Measurements from ENCODE around the gene ROBO2.

Gene ROBO2

GRCh38 chr3:77414881-77415280, 375.0 kb downstream of the ROBO2 start:
- no peak for DNase-seq (ENCODE audit: low read depth)

- DNase-seq (ENCODE audit: low read depth), result no peak
Observed at GRCh38 chr3:77420336-77420735, 380.4 kb downstream of the ROBO2 start.

GRCh38 chr3:77421916-77422315, 382.0 kb downstream of the ROBO2 start:
- no peak for DNase-seq (ENCODE audit: low read depth)

- no peak for DNase-seq (ENCODE audit: low read depth)
Observed at GRCh38 chr3:77426531-77426930, 386.6 kb downstream of the ROBO2 start.

- no peak for DNase-seq (ENCODE audit: low read depth)
Observed at GRCh38 chr3:77427528-77427927, 387.6 kb downstream of the ROBO2 start.

GRCh38 chr3:77436908-77437307, 397.0 kb downstream of the ROBO2 start:
- DNase-seq (ENCODE audit: low read depth), result no peak

GRCh38 chr3:77446084-77446483, 406.2 kb downstream of the ROBO2 start:
- DNase-seq (ENCODE audit: low read depth), result no peak

- no peak for DNase-seq (ENCODE audit: low read depth)
Observed at GRCh38 chr3:77446761-77447160, 406.9 kb downstream of the ROBO2 start.

- no peak for DNase-seq (ENCODE audit: low read depth)
Observed at GRCh38 chr3:77449459-77450350, 409.8 kb downstream of the ROBO2 start.

GRCh38 chr3:77456431-77456830, 416.5 kb downstream of the ROBO2 start:
- DNase-seq (ENCODE audit: low read depth), result no peak

GRCh38 chr3:77456906-77457305, 417.0 kb downstream of the ROBO2 start:
- DNase-seq (ENCODE audit: low read depth), result no peak

- DNase-seq (ENCODE audit: low read depth), result no peak
Observed at GRCh38 chr3:77459926-77460325, 420.0 kb downstream of the ROBO2 start.

GRCh38 chr3:77460326-77460725, 420.4 kb downstream of the ROBO2 start:
- DNase-seq (ENCODE audit: low read depth), result no peak

- DNase-seq (ENCODE audit: low read depth), result no peak
Observed at GRCh38 chr3:77462951-77463350, 423.1 kb downstream of the ROBO2 start.

GRCh38 chr3:77464111-77464688, 424.3 kb downstream of the ROBO2 start:
- DNase-seq (ENCODE audit: low read depth), result no peak

GRCh38 chr3:77466562-77467115, 426.7 kb downstream of the ROBO2 start:
- no peak for DNase-seq (ENCODE audit: low read depth)

- no peak for DNase-seq (ENCODE audit: low read depth)
Observed at GRCh38 chr3:77467702-77468625, 428.1 kb downstream of the ROBO2 start.

- no peak for DNase-seq (ENCODE audit: low read depth)
Observed at GRCh38 chr3:77468626-77469020, 428.7 kb downstream of the ROBO2 start.

- DNase-seq (ENCODE audit: low read depth), result no peak
Observed at GRCh38 chr3:77475507-77475906, 435.6 kb downstream of the ROBO2 start.

GRCh38 chr3:77479021-77479420, 439.1 kb downstream of the ROBO2 start:
- no peak for DNase-seq (ENCODE audit: low read depth)

- no peak for DNase-seq (ENCODE audit: low read depth)
Observed at GRCh38 chr3:77489216-77489615, 449.3 kb downstream of the ROBO2 start.

- no peak for DNase-seq (ENCODE audit: low read depth)
Observed at GRCh38 chr3:77491961-77492360, 452.1 kb downstream of the ROBO2 start.
